ENCODE measurements around the gene GABBR1.

GABBR1 gene

GRCh38 chr6:29649701-29650673, 17.0 kb upstream of the GABBR1 start (continued):
- TF ChIP-seq ZNF214 (tag by site-specific recombination; IDR thresholded peaks at IDR 0.05; ENCODE audit: borderline replicate concordance) (no peak), ZNF311 (tag by site-specific recombination; IDR thresholded peaks at IDR 0.05; ENCODE audit: borderline replicate concordance) (no peak), ZNF624 (tag by site-specific recombination; IDR thresholded peaks at IDR 0.05) (no peak), ZNF639 (tag by site-specific recombination; IDR thresholded peaks at IDR 0.05) (no peak), YY1 (tag by site-specific recombination; IDR thresholded peaks at IDR 0.05) (peak; percentile 87), ZNF558 (tag by site-specific recombination; IDR thresholded peaks at IDR 0.05) (no peak), HIC1 (tag by site-specific recombination; IDR thresholded peaks at IDR 0.05) (no peak; the same call in 1 of the 2 replicates), ZNF645 (tag by site-specific recombination; IDR thresholded peaks at IDR 0.05) (no peak), ZBTB8A (tag by site-specific recombination; IDR thresholded peaks at IDR 0.05) (0 out of 2 replicates have a peak, but pooled peaks have one; percentile 23), ZNF239 (tag by site-specific recombination; IDR thresholded peaks at IDR 0.05) (no peak), ZNF398 (tag by site-specific recombination; IDR thresholded peaks at IDR 0.05) (no peak), ZFP41 (tag by site-specific recombination; IDR thresholded peaks at IDR 0.05; ENCODE audit: borderline replicate concordance) (no peak), BCL11B (tag by site-specific recombination; IDR thresholded peaks at IDR 0.05; ENCODE audit: low read depth) (no peak), SCRT2 (tag by site-specific recombination; IDR thresholded peaks at IDR 0.05) (peak; percentile 98), PRDM1 (tag by site-specific recombination; IDR thresholded peaks at IDR 0.05) (peak; percentile 96), ZSCAN16 (tag by site-specific recombination; IDR thresholded peaks at IDR 0.05) (no peak), ZNF202 (tag by site-specific recombination; IDR thresholded peaks at IDR 0.05; ENCODE audit: borderline replicate concordance) (no peak), ZBTB26 (tag by site-specific recombination; optimal IDR thresholded peaks at IDR 0.05) (peak; percentile 54), ZNF513 (tag by site-specific recombination; IDR thresholded peaks at IDR 0.05) (no peak), ZNF521 (tag by site-specific recombination; IDR thresholded peaks at IDR 0.05) (no peak), ZNF785 (tag by site-specific recombination; IDR thresholded peaks at IDR 0.05) (no peak), PRDM6 (tag by site-specific recombination; IDR thresholded peaks at IDR 0.05) (no peak), ZBTB44 (tag by site-specific recombination; IDR thresholded peaks at IDR 0.05) (no peak), BCL11A (tag by site-specific recombination; IDR thresholded peaks at IDR 0.05; ENCODE audit: low read depth) (no peak), ZNF626 (tag by site-specific recombination; IDR thresholded peaks at IDR 0.05) (no peak)

Data from HEK293 (cell line).